ENCODE results near the gene USP53. TPM values are rescaled to one million over a fixed set of nuclear protein-coding genes. Genes with fewer than 3 reads are reported as not detected.
"Not testable (repeated sequence)": the region's sequence is repeated elsewhere in the genome, so short reads cannot be mapped to it uniquely, and the experiment has no call there.

The USP53 gene
- total RNA-seq, 2 donors from 2014 or later = 87.6 to 134 TPM

DNA sequence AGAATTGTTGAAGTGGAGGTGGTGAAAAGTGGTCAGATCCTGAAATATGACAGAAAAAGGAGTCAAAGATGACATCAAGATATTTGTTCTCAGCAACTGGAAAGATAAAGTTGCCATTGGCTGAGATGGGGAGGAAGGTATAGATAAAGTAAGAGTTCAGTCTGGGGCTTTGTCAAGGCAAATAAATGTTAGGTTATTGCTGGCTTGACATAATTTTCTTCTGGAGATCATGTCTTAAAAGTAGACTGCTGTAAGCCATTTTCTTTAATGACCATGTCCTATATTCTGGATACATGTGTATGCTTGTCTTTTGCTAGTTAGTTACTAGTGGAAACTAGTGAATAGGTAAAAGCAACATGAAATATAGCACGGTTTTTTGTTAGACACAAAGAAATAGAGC, 5.6 kb downstream of the USP53 start:
- intact Hi-C loops (cut with DNase I) = loop anchor here in 1 of 2 donors (10.0 kb wide), 1 partner anchor 173 kb away; no protein-coding TSS in a partner anchor

DNA sequence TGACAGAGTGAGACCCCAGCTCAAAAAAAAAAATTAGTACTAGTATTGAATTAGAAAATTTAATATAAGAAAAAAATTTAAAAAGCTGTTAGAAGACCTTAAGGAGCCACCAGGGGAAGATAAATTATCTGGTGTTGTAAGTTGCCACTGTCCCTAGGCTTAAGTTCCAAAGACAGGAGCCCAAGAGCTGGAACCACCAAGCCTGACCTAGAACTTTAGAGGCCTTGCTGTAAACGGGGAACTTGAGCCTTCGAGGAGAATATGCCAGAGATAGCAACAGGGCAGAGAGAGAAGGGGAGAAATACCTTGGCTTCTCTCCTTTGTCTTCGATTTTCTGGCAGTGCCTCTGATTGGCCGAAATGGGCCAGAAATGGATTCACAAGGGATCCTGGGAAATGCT, 8.9 kb downstream of the USP53 start:
- DNase-seq (ENCODE audit: low spot score) = no peak
- intact Hi-C loops (cut with DNase I) = no loop called here

More for the DNA sequence above, 5.6 kb downstream of the USP53 start:
- no peak for DNase-seq (ENCODE audit: low spot score)

GRCh38 chr4:119227690-119228089, 15.2 kb downstream of the USP53 start:
- DNase-seq (ENCODE audit: low spot score) = no peak

DNA sequence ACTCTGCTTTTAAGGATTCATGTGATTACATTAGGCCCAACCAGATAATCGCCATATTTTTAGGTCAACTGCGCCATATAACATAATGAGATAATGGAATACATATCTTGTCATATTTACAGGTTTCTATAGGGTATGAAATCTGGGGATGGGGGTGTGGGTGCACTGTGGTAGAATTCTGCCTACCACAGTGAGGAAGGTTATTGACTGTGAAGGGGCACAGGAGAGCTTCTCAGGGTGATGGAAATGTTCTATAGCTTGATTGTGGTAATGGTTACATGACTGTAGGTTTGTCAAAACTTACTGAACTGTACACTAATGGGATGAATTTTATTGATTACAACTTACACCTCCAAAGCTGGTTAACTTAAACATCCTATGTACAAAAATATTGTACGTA, 15.9 kb downstream of the USP53 start:
- intact Hi-C loops (cut with DNase I) = no loop called here
- no peak for DNase-seq (ENCODE audit: low spot score)

More at GRCh38 chr4:119227690-119228089, 15.2 kb downstream of the USP53 start:
- intact Hi-C loops (cut with DNase I) = no loop called here

DNA sequence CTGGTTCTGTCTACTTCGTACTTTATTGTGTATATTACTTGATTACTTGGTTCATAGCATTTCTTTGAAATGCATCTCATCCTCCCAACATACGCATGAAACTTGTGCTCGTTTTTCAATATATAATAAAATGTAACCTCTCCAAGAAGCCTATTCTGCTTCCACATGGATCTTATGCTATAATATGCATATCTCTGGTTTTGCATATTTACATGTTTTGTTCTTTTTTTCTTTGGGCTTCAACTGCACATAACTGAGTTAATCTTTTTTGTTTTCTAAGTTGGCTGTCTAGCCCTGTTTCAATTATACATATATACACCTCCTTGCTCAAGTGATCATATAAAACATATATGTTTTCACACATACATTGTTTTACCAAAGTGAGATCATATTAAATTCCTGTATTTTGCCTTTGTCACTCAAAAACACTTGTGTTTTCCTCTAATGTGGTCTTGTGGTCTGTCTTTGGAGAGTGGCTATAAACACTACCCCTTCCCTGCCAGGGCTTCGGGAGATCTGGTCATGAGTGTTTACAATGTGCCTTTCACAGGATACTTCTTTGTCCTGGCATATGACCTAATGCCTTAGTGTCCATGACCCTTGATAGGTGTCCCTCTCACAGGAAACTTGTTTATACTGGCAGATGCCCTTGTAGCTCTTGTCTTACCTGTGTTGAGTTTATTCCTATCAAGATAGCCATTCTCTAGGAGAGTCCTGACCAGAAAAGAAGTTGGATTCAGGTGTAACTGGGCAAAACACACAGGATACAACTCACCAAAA, 17.6 kb downstream of the USP53 start:
- DNase-seq (ENCODE audit: low spot score) = no peak
- intact Hi-C loops (cut with DNase I) = no loop called here

GRCh38 chr4:119231491-119231890, 19.0 kb downstream of the USP53 start:
- intact Hi-C loops (cut with DNase I) = no loop called here
- DNase-seq (ENCODE audit: low spot score) = no peak

DNA sequence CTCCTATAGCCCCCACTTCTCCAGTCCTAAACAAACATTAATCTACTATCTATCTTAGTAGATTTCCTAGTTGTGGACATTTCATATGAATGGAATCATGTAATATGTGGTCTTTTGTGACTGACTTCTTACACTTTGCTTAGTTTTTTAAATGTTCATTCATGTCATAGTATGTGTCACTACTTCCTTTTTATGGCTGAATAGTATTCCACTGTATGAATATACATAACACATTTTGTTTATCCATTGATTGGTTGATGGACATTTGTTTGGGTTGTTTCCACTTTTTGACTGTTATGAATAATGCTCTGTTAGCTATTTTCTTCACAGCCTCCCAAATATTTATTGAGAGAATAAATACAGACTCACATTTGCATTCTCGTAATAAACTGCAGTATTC, 19.8 kb downstream of the USP53 start:
- no peak for DNase-seq (ENCODE audit: low spot score)
- intact Hi-C loops (cut with DNase I) = no loop called here

DNA sequence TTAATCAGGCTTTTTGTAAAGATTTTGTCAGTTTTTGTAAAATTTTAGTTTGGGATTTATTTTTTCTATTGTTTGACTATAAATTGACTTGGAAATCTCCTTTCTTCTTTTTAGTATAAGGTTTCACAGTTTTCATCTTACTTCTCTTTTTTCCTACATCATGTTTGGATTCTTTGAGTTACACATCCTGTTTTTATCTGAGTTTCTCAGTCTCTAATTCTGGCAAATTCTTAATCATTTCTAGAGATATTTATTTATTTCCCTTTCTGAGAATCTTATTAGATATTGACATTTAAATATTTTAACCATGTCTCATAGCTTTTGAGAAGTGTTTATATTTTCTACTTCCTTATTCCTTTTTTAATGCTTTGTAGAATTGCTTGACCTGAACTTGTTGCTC, 20.7 kb downstream of the USP53 start:
- DNase-seq (ENCODE audit: low spot score) = no peak
- intact Hi-C loops (cut with DNase I) = no loop called here

DNA sequence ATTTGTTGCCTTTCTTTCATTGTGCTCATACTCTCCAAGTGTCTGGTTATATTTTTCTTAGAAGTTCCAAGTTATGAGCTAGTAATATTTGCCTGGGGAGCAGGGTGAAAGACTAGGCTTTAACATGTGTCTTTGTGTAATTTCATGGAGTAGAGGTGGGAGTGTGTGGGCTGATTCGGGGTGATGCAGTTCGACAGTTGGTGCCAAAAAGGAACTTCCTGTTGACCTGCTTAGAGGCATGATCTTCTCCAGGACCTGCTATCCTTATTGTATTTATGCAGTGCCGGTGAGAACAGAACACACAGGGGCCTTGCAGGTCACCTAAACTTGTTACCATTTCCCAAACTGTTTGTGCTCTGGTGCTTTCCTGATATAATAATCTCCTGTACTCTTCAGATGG, 21.2 kb downstream of the USP53 start:
- intact Hi-C loops (cut with DNase I) = no loop called here

DNA sequence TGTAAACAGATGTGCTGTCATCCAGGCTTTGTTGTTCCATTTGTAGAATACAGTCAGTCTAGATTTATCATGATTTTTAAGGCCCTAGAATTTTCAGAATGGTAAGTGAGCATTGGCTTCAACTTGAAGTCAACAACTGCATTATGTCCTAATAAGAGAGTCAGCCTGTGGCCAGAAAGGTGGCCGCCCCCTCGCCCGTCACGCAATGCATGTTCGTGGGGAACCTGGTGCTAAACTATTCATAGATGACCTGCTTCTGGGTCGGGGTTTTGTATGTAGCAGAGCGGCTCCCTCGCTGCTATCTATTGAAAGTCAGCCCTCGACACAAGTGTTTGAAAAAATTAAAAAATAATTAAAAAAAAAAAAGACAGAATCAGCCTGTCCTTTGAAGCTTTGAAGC, 24.7 kb downstream of the USP53 start:
- intact Hi-C loops (cut with DNase I) = no loop called here
- no peak for DNase-seq (ENCODE audit: low spot score)

More for the DNA sequence above, 21.2 kb downstream of the USP53 start:
- no peak for DNase-seq (ENCODE audit: low spot score)

DNA sequence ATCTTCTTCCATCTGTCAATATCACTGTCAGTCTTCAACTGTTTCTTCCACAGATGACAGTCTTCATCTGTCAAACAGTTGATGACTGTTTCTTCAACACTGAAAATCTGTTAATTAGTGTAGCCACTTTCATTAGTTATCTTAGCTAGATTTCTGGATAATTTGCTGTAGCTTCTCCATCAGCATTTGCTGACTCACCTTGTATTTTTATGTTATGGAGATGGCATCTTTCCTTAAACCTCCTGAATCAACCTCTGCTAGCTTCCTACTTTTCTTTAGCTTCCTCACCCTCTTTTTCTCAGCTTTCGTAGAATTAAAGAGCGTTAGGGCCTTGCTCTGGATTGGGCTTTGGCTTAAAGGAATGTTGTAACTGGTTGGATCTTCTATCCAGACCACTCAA, 25.1 kb downstream of the USP53 start:
- DNase-seq (ENCODE audit: low spot score) = no peak
- intact Hi-C loops (cut with DNase I) = no loop called here

DNA sequence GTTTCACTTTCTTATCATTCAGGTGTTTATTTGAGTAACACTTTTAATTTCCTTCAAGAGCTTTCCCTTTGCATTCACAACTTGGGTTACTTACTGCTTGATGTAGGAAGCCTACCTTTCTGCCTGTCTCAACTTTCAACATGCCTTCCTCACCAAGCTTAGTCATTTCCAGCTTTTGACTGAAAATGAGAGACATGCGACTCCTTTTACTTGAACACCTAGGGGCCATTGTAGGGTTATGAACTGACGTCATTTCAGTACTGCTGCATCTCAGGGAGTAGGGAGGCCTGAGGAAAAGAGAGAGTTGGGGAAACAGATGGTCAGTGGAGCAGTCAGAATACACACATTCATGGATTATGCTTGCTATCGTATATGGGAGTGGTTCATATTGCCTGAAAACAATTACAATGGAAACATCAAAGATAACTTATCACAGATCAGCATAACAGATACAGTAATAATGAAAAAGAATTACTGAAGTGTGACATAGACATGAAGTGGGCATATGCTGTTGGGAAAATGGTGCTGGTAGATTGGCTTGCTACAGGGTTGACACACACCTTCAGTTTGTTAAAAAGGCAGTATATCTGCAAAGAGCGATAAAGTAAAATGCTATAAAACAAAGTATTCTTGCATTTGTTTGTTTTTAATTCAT, 25.7 kb downstream of the USP53 start:
- intact Hi-C loops (cut with DNase I) = no loop called here

DNA sequence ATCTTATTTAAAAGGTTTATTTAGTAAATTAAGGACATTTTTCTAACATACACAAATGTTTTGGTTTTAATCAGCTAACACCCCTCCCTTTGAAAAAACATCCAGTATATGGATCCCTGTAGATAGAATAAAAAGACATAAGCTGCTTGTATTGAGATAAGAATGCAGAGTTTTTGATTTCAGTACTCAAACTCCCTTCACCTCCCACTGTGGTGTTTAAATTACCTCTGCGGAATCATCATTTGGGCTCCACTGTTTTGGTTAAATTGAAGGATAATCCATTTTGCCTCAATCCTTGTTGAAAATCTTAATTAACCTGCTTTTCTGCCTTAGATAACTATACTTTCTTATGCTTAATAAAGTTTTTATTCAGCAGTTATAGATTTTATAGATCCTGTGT, 27.6 kb downstream of the USP53 start:
- intact Hi-C loops (cut with DNase I) = no loop called here
- no peak for DNase-seq (ENCODE audit: low spot score)

More for the DNA sequence above, 25.7 kb downstream of the USP53 start:
- no peak for DNase-seq (ENCODE audit: low spot score)

DNA sequence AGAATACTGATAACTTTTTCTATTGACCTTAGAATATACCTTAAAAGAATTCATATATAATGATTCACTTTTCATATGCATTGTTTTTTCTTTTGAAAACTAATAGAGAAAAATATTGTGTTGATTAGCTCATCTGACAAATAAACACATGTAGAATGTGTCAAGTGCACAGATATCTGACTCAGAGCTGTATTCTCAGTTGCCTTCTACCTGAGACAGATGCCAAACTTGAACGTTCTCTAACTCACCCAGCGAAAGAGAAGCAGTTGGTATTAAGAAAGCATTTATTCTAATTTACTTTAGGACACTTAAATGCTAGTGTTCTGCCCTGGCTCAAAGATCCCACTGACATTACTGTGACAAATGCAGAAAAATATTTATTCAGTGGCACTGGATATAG, 28.1 kb downstream of the USP53 start:
- intact Hi-C loops (cut with DNase I) = no loop called here
- DNase-seq (ENCODE audit: low spot score) = no peak

DNA sequence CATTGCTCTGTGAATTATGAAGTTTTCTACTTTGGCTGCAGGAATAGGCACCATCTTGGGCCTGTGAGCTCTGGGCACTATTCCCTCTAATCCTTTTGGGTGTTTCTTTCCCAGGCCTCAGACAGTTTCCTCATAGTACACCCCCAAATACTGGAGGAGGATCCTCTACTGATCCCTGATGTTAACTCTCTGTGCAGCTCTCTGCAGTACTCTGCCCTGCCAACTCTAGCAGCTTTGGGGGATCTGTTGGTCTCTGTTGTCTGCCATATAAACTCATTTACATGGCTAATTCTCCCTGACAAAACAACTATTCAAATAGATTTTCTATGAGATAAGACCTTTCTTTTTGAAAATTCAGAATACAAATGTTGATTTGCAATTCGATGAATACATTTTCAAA, 29.9 kb downstream of the USP53 start:
- DNase-seq (ENCODE audit: low spot score) = no peak
- intact Hi-C loops (cut with DNase I) = no loop called here

DNA sequence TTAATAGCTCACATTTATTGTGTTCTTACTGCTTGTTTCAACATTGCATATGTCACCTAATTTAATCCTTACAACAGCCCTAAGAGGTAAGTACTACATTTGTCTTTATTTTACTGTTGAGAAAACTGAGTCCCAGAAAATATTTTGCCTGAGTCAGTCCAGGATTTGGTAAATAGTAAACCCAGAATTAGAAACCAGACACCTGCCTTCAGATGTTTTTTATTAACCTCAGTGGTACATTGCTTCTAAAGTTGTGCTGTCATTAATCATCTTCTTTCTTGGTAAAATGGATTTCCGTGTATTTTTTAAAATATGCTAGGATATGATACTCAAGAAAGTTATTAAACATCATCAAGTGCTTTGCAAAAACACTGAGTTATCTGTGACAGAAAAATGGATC, 31.4 kb downstream of the USP53 start:
- no peak for DNase-seq (ENCODE audit: low spot score)
- intact Hi-C loops (cut with DNase I) = no loop called here

DNA sequence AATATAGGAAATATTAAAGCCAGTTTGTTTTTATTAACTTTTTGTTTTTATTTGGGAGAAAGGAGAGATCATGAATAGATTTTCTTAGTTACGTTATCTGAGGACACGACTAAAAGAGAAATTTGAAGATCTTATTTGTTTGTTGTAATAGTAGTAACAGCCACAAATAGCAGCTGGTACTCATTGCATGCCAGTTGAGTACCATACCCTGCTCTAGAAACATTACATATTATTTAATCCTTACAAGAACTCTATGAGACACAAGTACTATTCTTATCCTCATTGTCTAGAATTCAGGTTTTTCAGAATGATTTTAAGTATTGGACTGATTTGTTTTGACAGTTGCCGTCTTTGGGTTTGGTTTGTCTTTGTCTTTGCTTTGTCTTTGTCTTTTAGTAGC, 31.8 kb downstream of the USP53 start:
- no peak for DNase-seq (ENCODE audit: low spot score)
- intact Hi-C loops (cut with DNase I) = no loop called here

- DNase-seq (ENCODE audit: low spot score) = no peak
- intact Hi-C loops (cut with DNase I) = no loop called here
These were observed 32.3 kb downstream of the USP53 start for GRCh38 chr4:119244832-119245231.

DNA sequence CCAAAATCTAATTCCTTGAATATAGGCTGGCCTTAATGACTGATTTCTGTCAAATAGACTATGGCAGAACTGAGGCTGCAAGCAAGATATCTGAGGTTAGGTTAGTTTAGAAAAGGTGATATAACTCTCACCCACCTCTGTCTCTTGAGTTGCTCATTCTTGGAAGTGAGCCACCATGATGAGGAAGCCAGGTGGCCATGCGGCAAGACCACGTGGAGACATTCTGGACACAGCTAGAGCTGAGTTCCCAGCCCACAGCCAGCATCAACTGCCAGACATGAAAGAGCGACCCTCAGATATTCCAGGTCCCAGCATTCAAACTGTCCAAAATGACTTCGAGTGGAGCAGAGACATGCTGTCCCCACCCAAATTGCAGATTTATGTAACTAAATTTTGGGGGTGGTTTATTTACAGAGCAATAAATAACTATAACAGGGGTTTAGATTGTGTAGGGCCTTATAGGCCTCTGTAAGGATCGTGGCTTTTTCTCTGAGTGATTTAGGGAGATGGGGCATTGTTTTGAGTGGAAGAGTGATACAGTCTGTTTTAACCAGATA, 33.7 kb downstream of the USP53 start:
- DNase-seq (ENCODE audit: low spot score) = no peak
- intact Hi-C loops (cut with DNase I) = no loop called here

- intact Hi-C loops (cut with DNase I); DNase-seq (ENCODE audit: low spot score): not testable (repeated sequence)
These were observed 38.5 kb downstream of the USP53 start for GRCh38 chr4:119251037-119251436.

DNA sequence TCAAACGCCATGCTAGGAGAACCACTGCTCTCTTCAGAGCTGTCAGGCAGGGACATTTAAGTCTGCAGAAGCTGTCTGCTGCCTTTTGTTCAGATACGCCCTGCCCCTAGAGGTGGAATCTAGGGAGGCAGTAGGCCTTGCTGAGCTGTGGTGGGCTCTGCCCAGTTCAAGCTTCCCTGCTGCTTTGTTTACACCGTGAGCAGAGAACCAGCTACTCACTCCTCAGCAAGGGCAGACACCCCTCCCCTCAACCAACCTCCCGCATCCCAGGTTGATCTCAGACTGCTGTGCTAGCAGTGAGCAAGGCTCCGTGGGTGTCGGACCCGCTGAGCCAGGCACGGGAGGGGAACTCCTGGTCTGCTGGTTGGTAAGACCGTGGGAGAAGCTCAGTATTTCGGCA, 42.7 kb downstream of the USP53 start:
- DNase-seq (ENCODE audit: low spot score); intact Hi-C loops (cut with DNase I): not testable (repeated sequence)
